Activated CD4-positive, alpha-beta T cell treated with anti-CD3 and anti-CD28 coated beads, Interleukin-2, amount 10 ng/mL, durations not matched to agents 7 days and 5 days (primary cell): Measurements from ENCODE around the gene RIGI. TPM values are rescaled to one million over a fixed set of nuclear protein-coding genes. Genes with fewer than 3 reads are reported as not detected.
"Not testable (repeated sequence)": the region's sequence is repeated elsewhere in the genome, so short reads cannot be mapped to it uniquely, and the experiment has no call there.

Experiments
- CTCF ChIA-PET: fragments of 350-600 bp; sonication (Branson Sonifier 250); formaldehyde crosslinking; loops from one replicate; lab custom pipeline; 2021; ENCODE audit warnings: antibody characterized with exemption; lab: Charles Lee
- POLR2A ChIA-PET: fragments of 350-600 bp; sonication (Branson Sonifier 250); formaldehyde crosslinking; loops from one replicate; lab custom pipeline; 2021; ENCODE audit warnings: antibody characterized with exemption; lab: Charles Lee
- DNase-seq: peaks from one replicate; pipeline ENCODE4 v3.0.0-alpha.2; 2020
- H3K27ac Mint-ChIP-seq: one replicate; pipeline ENCODE4 v1.8.0; 2021; ENCODE audit warnings: mild to moderate bottlenecking, moderate library complexity, mixed read lengths
- H3K27me3 Mint-ChIP-seq: one replicate; pipeline ENCODE4 v1.8.0; 2021; ENCODE audit warnings: mixed read lengths
- H3K36me3 Mint-ChIP-seq: one replicate; pipeline ENCODE4 v1.8.0; 2021; ENCODE audit warnings: low read depth, mixed read lengths
- H3K4me1 Mint-ChIP-seq: one replicate; pipeline ENCODE4 v1.8.0; 2021; ENCODE audit warnings: mixed read lengths
- H3K4me3 Mint-ChIP-seq: one replicate; pipeline ENCODE4 v1.8.0; 2021; ENCODE audit warnings: mild to moderate bottlenecking, moderate library complexity, mixed read lengths
- H3K9me3 Mint-ChIP-seq: one replicate; pipeline ENCODE4 v1.8.0; 2021; ENCODE audit warnings: mixed read lengths
- total RNA-seq, 2 experiments: library from RNA; stranded (reverse); gene quantifications; one replicate each; pipeline ENCODE4 v1.2.3, GENCODE V29; 2021

RIGI gene
- total RNA-seq, 2 experiments from 2014 or later, result 26.9 to 28.5 TPM

GRCh38 chr9:32524892-32525708, 896 bp downstream of the RIGI start:
- Mint-ChIP-seq H3K4me3 (peak overlapping the region; percentile 93), H3K27me3 (no peaks in the 10 kb centered on the region), H3K4me1 (peaks cover 52% of the 10 kb centered on the region), H3K27ac (peak overlapping the region; percentile 96), H3K36me3 (peaks cover 49% of the 10 kb centered on the region), H3K9me3 (peaks cover 24% of the 10 kb centered on the region)
- peak; percentile 29 for DNase-seq
- ChIA-PET POLR2A (interaction anchor here (0.6 to 2.5 kb wide), 2 partner anchors 17 to 26 kb away, joined by 3 to 7 read pairs; no protein-coding TSS in a partner anchor), CTCF (interaction anchor here (1.0 to 2.6 kb wide), 12 partner anchors 8 to 146 kb away, joined by 3 to 13 read pairs (median 4); partner anchors contain the start of gene NDUFB6)

- not testable (repeated sequence) for H3K27me3 Mint-ChIP-seq, DNase-seq
- peaks cover 54% of the 10 kb centered on the region for H3K36me3 Mint-ChIP-seq
- H3K9me3 Mint-ChIP-seq, result peaks cover 24% of the 10 kb centered on the region
- peak overlapping the region; percentile 72 for H3K27ac Mint-ChIP-seq
- H3K4me1 Mint-ChIP-seq, result peaks cover 52% of the 10 kb centered on the region
- H3K4me3 Mint-ChIP-seq, result peak overlapping the region; percentile 93
- POLR2A ChIA-PET, result interaction anchor here (2.5 kb wide), 1 partner anchor 26 kb away, joined by 7 read pairs; no protein-coding TSS in a partner anchor
- CTCF ChIA-PET, result interaction anchor here (1.1 to 2.6 kb wide), 2 partner anchors 47 to 56 kb away, joined by 3 to 8 read pairs; no protein-coding TSS in a partner anchor
These were observed 1.5 kb downstream of the RIGI start for GRCh38 chr9:32524558-32524891.

DNA sequence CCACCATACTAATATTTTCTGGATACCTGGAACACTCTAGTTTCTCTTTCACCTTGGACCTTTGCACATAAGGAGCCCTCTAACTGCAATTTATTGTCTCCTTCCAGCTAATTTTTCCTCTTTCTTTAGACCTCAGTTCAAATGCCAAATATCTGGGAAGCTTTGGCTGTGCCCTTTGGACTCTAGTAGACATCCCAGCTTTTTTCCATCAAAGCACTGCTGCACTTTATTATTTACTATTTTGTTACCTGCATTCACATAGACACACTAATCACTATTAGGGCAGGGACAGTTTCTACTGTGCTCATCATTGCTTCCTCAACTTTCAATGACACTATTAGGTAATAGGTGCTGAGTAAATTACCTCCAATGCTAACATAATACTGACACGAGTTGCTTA, 2.1 kb downstream of the RIGI start:
- Mint-ChIP-seq H3K4me1 (peaks cover 52% of the 10 kb centered on the region), H3K9me3 (peaks cover 24% of the 10 kb centered on the region), H3K4me3 (peak overlapping the region; percentile 93), H3K36me3 (peaks cover 57% of the 10 kb centered on the region), H3K27ac (no peak overlapping the region), H3K27me3 (no peaks in the 10 kb centered on the region)
- POLR2A ChIA-PET, result no interaction called here
- DNase-seq, result no peak
- CTCF ChIA-PET, result interaction anchor here (1.1 kb wide), 1 partner anchor 48 kb away, joined by 3 read pairs; no protein-coding TSS in a partner anchor

- DNase-seq, result no peak
- H3K36me3 Mint-ChIP-seq, result peaks cover 87% of the 10 kb centered on the region
- no peak overlapping the region for H3K27ac Mint-ChIP-seq
- ChIA-PET POLR2A (no interaction called here), CTCF (interaction anchor here (0.6 kb wide), 1 partner anchor 468 kb away, joined by 3 read pairs; no protein-coding TSS in a partner anchor)
- H3K27me3 Mint-ChIP-seq, result no peaks in the 10 kb centered on the region
- peaks cover 32% of the 10 kb centered on the region for H3K4me1 Mint-ChIP-seq
- no peak overlapping the region for H3K4me3 Mint-ChIP-seq
- H3K9me3 Mint-ChIP-seq, result peaks cover 37% of the 10 kb centered on the region
These were observed 7.7 kb downstream of the RIGI start for GRCh38 chr9:32518276-32518675.

DNA sequence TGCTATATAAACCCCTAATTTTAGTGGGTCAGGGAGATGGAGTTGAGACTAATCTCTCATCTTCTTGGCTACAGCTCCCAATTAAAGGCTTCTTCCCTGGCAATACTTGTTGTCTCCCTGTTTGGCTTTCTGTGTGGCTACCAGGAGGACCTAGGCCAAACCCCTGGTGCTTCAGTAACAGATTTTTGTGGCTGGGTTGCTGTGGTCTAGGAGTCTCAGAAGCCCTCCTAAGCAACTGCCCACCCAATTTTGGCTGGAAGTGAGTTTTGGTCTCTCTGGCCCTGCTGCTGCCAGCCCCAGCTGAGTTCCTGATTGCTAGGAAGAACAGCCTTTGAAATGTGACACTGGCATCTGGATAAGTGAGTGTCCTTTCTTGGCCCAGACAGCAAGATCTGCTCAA, 9.8 kb downstream of the RIGI start:
- peaks cover 32% of the 10 kb centered on the region for H3K4me1 Mint-ChIP-seq
- no peak overlapping the region for H3K4me3 Mint-ChIP-seq
- ChIA-PET CTCF (interaction anchor here (1.1 to 2.5 kb wide), 2 partner anchors 10 kb away, joined by 3 to 11 read pairs; partner anchors contain the start of gene RIGI), POLR2A (no interaction called here)
- H3K27ac Mint-ChIP-seq, result no peak overlapping the region
- H3K9me3 Mint-ChIP-seq, result peaks cover 22% of the 10 kb centered on the region
- peaks cover 72% of the 10 kb centered on the region for H3K36me3 Mint-ChIP-seq
- no peaks in the 10 kb centered on the region for H3K27me3 Mint-ChIP-seq
- no peak for DNase-seq

DNA sequence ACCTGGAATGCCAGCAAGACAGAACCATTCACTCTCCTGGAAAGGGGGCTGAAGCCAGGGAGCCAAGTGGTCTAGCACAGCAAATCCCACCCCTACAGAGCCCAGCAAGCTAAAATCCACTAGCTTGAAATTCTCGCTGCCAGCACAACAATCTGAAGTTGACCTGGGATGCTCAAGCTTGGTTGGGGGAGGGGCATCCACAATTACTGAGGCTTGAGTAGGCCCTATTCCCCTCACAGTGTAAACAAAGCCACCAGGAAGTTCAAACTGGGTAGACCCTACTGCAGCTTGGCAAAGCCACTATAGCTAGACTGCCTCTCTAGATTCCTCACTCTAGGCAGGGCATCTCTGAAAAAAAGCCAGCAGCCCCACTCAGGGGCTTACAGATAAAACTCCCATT, 17.3 kb downstream of the RIGI start:
- Mint-ChIP-seq H3K36me3 (peaks cover 19% of the 10 kb centered on the region), H3K27ac (no peak overlapping the region), H3K4me3 (no peak overlapping the region), H3K9me3 (peaks cover 5% of the 10 kb centered on the region), H3K4me1 (peaks cover 40% of the 10 kb centered on the region), H3K27me3 (no peaks in the 10 kb centered on the region)
- DNase-seq, result no peak
- CTCF ChIA-PET, result interaction anchor here (1.0 to 2.9 kb wide), 3 partner anchors 13 to 130 kb away, joined by 3 to 10 read pairs (median 6); no protein-coding TSS in a partner anchor
- POLR2A ChIA-PET, result no interaction called here

GRCh38 chr9:32503008-32503407, 23.0 kb downstream of the RIGI start:
- H3K36me3 Mint-ChIP-seq, result peaks cover 39% of the 10 kb centered on the region
- H3K27me3 Mint-ChIP-seq, result no peaks in the 10 kb centered on the region
- H3K4me1 Mint-ChIP-seq, result peaks cover 3% of the 10 kb centered on the region
- DNase-seq, result no peak
- no peak overlapping the region for H3K27ac Mint-ChIP-seq
- H3K9me3 Mint-ChIP-seq, result no peaks in the 10 kb centered on the region
- POLR2A ChIA-PET, result no interaction called here
- no peak overlapping the region for H3K4me3 Mint-ChIP-seq
- CTCF ChIA-PET, result interaction anchor here (0.9 to 1.7 kb wide), 3 partner anchors 11 to 35 kb away, joined by 3 to 4 read pairs (median 3); partner anchors contain the start of gene RIGI

GRCh38 chr9:32502464-32502863, 23.5 kb downstream of the RIGI start:
- peaks cover 3% of the 10 kb centered on the region for H3K4me1 Mint-ChIP-seq
- ChIA-PET POLR2A (no interaction called here), CTCF (interaction anchor here (1.4 kb wide), 1 partner anchor 34 kb away, joined by 3 read pairs; no protein-coding TSS in a partner anchor)
- H3K36me3 Mint-ChIP-seq, result peaks cover 41% of the 10 kb centered on the region
- no peak overlapping the region for H3K27ac Mint-ChIP-seq
- no peaks in the 10 kb centered on the region for H3K9me3 Mint-ChIP-seq
- H3K4me3 Mint-ChIP-seq, result no peak overlapping the region
- no peaks in the 10 kb centered on the region for H3K27me3 Mint-ChIP-seq
- DNase-seq, result no peak

GRCh38 chr9:32501868-32502267, 24.1 kb downstream of the RIGI start:
- Mint-ChIP-seq H3K36me3 (peaks cover 41% of the 10 kb centered on the region), H3K27me3 (no peaks in the 10 kb centered on the region), H3K4me3 (no peak overlapping the region), H3K27ac (no peak overlapping the region), H3K4me1 (peaks cover 3% of the 10 kb centered on the region), H3K9me3 (no peaks in the 10 kb centered on the region)
- no peak for DNase-seq
- CTCF ChIA-PET, result no interaction called here
- POLR2A ChIA-PET, result no interaction called here

- no peak for DNase-seq
- Mint-ChIP-seq H3K4me1 (peaks cover 3% of the 10 kb centered on the region), H3K27me3 (no peaks in the 10 kb centered on the region), H3K9me3 (no peaks in the 10 kb centered on the region), H3K4me3 (no peak overlapping the region), H3K36me3 (peaks cover 52% of the 10 kb centered on the region), H3K27ac (no peak overlapping the region)
- ChIA-PET POLR2A (no interaction called here), CTCF (no interaction called here)
These were observed 25.2 kb downstream of the RIGI start for GRCh38 chr9:32500768-32501167.

- Mint-ChIP-seq H3K4me3 (no peak overlapping the region), H3K4me1 (peaks cover 3% of the 10 kb centered on the region), H3K27me3 (no peaks in the 10 kb centered on the region), H3K36me3 (peaks cover 54% of the 10 kb centered on the region), H3K27ac (no peak overlapping the region), H3K9me3 (no peaks in the 10 kb centered on the region)
- POLR2A ChIA-PET, result no interaction called here
- CTCF ChIA-PET, result no interaction called here
- DNase-seq, result no peak
These were observed 28.1 kb downstream of the RIGI start for GRCh38 chr9:32497921-32498320.

DNA sequence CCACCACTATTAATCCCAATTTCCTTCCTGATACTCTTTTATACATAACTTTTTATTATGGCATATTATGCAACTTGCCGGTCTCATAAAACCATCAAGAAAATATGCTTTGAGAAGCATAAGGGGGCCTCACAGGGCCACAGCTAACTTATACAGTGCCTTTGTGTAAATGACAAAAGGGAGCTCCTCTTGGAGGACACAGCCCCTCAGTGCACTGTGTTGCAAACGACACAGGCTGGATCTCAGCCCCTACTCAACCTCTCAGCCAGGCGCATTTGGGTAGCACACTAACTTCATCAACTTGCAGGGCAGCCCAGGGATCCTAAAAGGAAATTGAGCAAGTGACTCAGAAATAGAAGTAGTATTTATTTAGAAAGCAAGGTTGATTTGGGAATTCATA, 35.4 kb downstream of the RIGI start:
- peaks cover 55% of the 10 kb centered on the region for H3K36me3 Mint-ChIP-seq
- H3K4me1 Mint-ChIP-seq, result no peaks in the 10 kb centered on the region
- no peaks in the 10 kb centered on the region for H3K27me3 Mint-ChIP-seq
- ChIA-PET POLR2A (no interaction called here), CTCF (no interaction called here)
- H3K27ac Mint-ChIP-seq, result no peak overlapping the region
- no peak overlapping the region for H3K4me3 Mint-ChIP-seq
- no peak for DNase-seq
- H3K9me3 Mint-ChIP-seq, result no peaks in the 10 kb centered on the region

DNA sequence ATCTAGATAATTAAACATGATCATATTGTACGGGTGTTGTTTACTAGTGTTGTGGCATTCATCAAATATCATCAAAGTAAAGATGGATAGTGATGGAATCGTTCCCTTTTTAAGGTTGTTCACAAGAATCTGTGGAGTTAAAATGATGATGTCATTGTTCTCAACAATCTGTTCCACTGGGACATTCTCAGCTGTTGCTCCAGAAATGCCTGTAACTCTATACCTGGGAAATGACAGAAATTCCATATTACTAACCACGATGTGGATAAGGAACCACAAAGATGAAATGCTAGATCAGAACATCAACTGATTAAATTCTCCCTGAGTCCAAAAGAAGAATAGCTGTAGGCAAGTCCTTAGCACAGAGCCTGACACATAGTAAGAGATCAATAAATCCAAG, 38.0 kb downstream of the RIGI start:
- CTCF ChIA-PET, result interaction anchor here (0.6 to 1.1 kb wide), 2 partner anchors 23 to 38 kb away, joined by 3 to 7 read pairs; partner anchors contain the start of gene RIGI
- POLR2A ChIA-PET, result no interaction called here
- DNase-seq, result no peak
- no peak overlapping the region for H3K4me3 Mint-ChIP-seq
- H3K36me3 Mint-ChIP-seq, result peaks cover 63% of the 10 kb centered on the region
- no peaks in the 10 kb centered on the region for H3K9me3 Mint-ChIP-seq
- no peaks in the 10 kb centered on the region for H3K27me3 Mint-ChIP-seq
- H3K27ac Mint-ChIP-seq, result no peak overlapping the region
- no peaks in the 10 kb centered on the region for H3K4me1 Mint-ChIP-seq
